GM21528 (cell line): ENCODE data around the gene ESCO1.
A peak's percentile ranks its signal among the peaks of the same experiment; 100 is the strongest.
"Not testable (repeated sequence)": the region's sequence is repeated elsewhere in the genome, so short reads cannot be mapped to it uniquely, and the experiment has no call there.

Experiments
- ATAC-seq: cut with Tn5 transposase; IDR thresholded peaks from one replicate; pipeline ENCODE4 v1.9.1; 2021; ENCODE audit warnings: mild to moderate bottlenecking, moderate library complexity; ENCODE audit not compliant: unreplicated experiment, low FRiP score

The ESCO1 gene

GRCh38 chr18:21600526-21601410 lies at the start of gene ESCO1:
Gene ESCO1 (minus strand): TSS chr18:21600704. CDS start chr18:21574843, 25,861 bp downstream.
- peak; percentile 89 for ATAC-seq

GRCh38 chr18:21640375-21640774 lies 39.9 kb upstream of the ESCO1 start:
- ATAC-seq = not testable (repeated sequence)

GRCh38 chr18:21638822-21639221 lies 38.3 kb upstream of the ESCO1 start:
- ATAC-seq = no peak

- no peak for ATAC-seq
Observed at GRCh38 chr18:21636769-21637168, 36.3 kb upstream of the ESCO1 start.

- no peak for ATAC-seq
Observed at GRCh38 chr18:21634588-21635199, 34.2 kb upstream of the ESCO1 start.

GRCh38 chr18:21632393-21632792 lies 31.9 kb upstream of the ESCO1 start:
- ATAC-seq = no peak

GRCh38 chr18:21629089-21629832 lies 28.8 kb upstream of the ESCO1 start:
- ATAC-seq = peak; percentile 93

- ATAC-seq = not testable (repeated sequence)
Observed at GRCh38 chr18:21621640-21622039, 21.1 kb upstream of the ESCO1 start.

- ATAC-seq = peak; percentile 95
Observed at GRCh38 chr18:21612125-21613039, 11.9 kb upstream of the ESCO1 start, which contains the start of gene SNRPD1. Gene SNRPD1 (plus strand): TSS chr18:21612314. CDS start chr18:21612430, 116 bp downstream.

GRCh38 chr18:21611401-21612124 lies 11.1 kb upstream of the ESCO1 start:
- not testable (repeated sequence) for ATAC-seq

- ATAC-seq = no peak
Observed at GRCh38 chr18:21605213-21605612, 4.7 kb upstream of the ESCO1 start.

- no peak for ATAC-seq
Observed at GRCh38 chr18:21604671-21605070, 4.2 kb upstream of the ESCO1 start.

- no peak for ATAC-seq
Observed at GRCh38 chr18:21602299-21602587, 1.7 kb upstream of the ESCO1 start.

- peak; percentile 51 for ATAC-seq
Observed at GRCh38 chr18:21599585-21600525, 649 bp downstream of the ESCO1 start.

- ATAC-seq = no peak
Observed at GRCh38 chr18:21598726-21599584, 1.5 kb downstream of the ESCO1 start.

- no peak for ATAC-seq
Observed at GRCh38 chr18:21597620-21598019, 2.9 kb downstream of the ESCO1 start.

- no peak for ATAC-seq
Observed at GRCh38 chr18:21593540-21594257, 6.8 kb downstream of the ESCO1 start.
